HepG2 (cell line): ENCODE data around the gene HNRNPF. TPM values are rescaled to one million over a fixed set of nuclear protein-coding genes. Genes with fewer than 3 reads are reported as not detected.

Experiments used
- BCL3 ChIP-seq: sonication (generic); formaldehyde crosslinking; IDR thresholded peaks from 2 replicates; pipeline ENCODE4 v1.5.1; 2020; ENCODE audit warnings: mild to moderate bottlenecking, missing genetic modification reagents, moderate library complexity
- HDAC2 ChIP-seq: sonication (generic); formaldehyde crosslinking; IDR thresholded peaks from 2 replicates; pipeline ENCODE4 v1.4.0; 2020; ENCODE audit warnings: missing genetic modification reagents
- HINFP ChIP-seq: sonication (generic); formaldehyde crosslinking; IDR thresholded peaks from 2 replicates; pipeline ENCODE4 v1.4.0; 2020; ENCODE audit warnings: low read depth, mild to moderate bottlenecking, missing genetic modification reagents
- IRF9 ChIP-seq: sonication (generic); formaldehyde crosslinking; IDR thresholded peaks from 2 replicates; pipeline ENCODE4 v1.8.0; 2022; ENCODE audit warnings: missing genetic modification reagents, mild to moderate bottlenecking, borderline replicate concordance
- MED1 ChIP-seq: sonication (generic); formaldehyde crosslinking; IDR thresholded peaks from 2 replicates; pipeline ENCODE4 v1.4.0; 2020; ENCODE audit warnings: missing genetic modification reagents
- MIER2 ChIP-seq: IDR thresholded peaks from 2 replicates; pipeline ENCODE4 v1.6.1; 2016; ENCODE audit warnings: missing biosample characterization, missing genetic modification reagents
- NFRKB ChIP-seq: fragments of 450-650 bp; IDR thresholded peaks from 2 replicates; pipeline ENCODE4 v1.6.1; 2017
- PCBP1 ChIP-seq: fragments of 200-400 bp; formaldehyde crosslinking; IDR thresholded peaks from 2 replicates; pipeline ENCODE4 v1.6.1; 2017; ENCODE audit warnings: mild to moderate bottlenecking, low read depth, low read length, borderline replicate concordance
- PRMT3 ChIP-seq: sonication (generic); formaldehyde crosslinking; IDR thresholded peaks from 2 replicates; pipeline ENCODE4 v1.8.1; 2022; ENCODE audit warnings: low read depth, mild to moderate bottlenecking, moderate library complexity, missing genetic modification reagents, borderline replicate concordance
- TFE3 ChIP-seq: IDR thresholded peaks from 2 replicates; pipeline ENCODE4 v1.6.1; 2016
- THAP11 ChIP-seq: IDR thresholded peaks from 2 replicates; pipeline ENCODE4 v1.6.1; 2016; ENCODE audit warnings: missing biosample characterization, missing genetic modification reagents
- ZBTB14 ChIP-seq: sonication (generic); formaldehyde crosslinking; IDR thresholded peaks from 2 replicates; pipeline ENCODE4 v1.4.0; 2020; ENCODE audit warnings: missing genetic modification reagents
- ZNF282 ChIP-seq: fragments of 450-650 bp; IDR thresholded peaks from 2 replicates; pipeline ENCODE4 v1.6.1; 2018; ENCODE audit not compliant: partially characterized antibody
- ZNF496 ChIP-seq: sonication (generic); formaldehyde crosslinking; IDR thresholded peaks from 2 replicates; pipeline ENCODE4 v1.8.1; 2023; ENCODE audit warnings: mild to moderate bottlenecking, moderate library complexity, missing genetic modification reagents; ENCODE audit not compliant: insufficient replicate concordance
- ZNF639 ChIP-seq: conservative IDR thresholded peaks from 2 replicates; pipeline ENCODE4 v1.6.1; 2018; ENCODE audit warnings: missing genetic modification reagents
- ZNF740 ChIP-seq: sonication (generic); formaldehyde crosslinking; IDR thresholded peaks from 2 replicates; pipeline ENCODE4 v1.4.0; 2020; ENCODE audit warnings: missing genetic modification reagents
- ZSCAN30 ChIP-seq: sonication (generic); formaldehyde crosslinking; IDR thresholded peaks from 2 replicates; pipeline ENCODE4 v1.5.0; 2020; ENCODE audit warnings: mild to moderate bottlenecking, missing genetic modification reagents
- ZSCAN5A ChIP-seq: sonication (generic); formaldehyde crosslinking; IDR thresholded peaks from 2 replicates; pipeline ENCODE4 v1.8.0; 2022; ENCODE audit warnings: mild to moderate bottlenecking, missing genetic modification reagents, borderline replicate concordance
- polyA plus RNA-seq, 8 experiments: library from polyadenylated mRNA; depleted of rRNA in 3 of 8; stranded (reverse) in 7 of 8; unstranded in 1 of 8; fragments of >200 nt; fragmentation: Illumina TruSeq in 4 of 8; extraction: Trizol in 4 of 8; gene quantifications; 2 replicates each; pipeline versions ENCODE4 v1.2.1 to v1.2.3, GENCODE V29; 2011 to 2016; ENCODE audit warnings: low read depth in 4 of 8, missing spikeins in 1 of 8, mixed read lengths in 1 of 8; ENCODE audit not compliant: insufficient read depth in 1 of 8
- total RNA-seq, 5 experiments: library from RNA; depleted of rRNA; stranded (reverse); fragments of >200 nt; fragmentation: Illumina TruSeq; extraction: Trizol; gene quantifications; 2 replicates each; pipeline ENCODE4 v1.2.3, GENCODE V29; 2016; ENCODE audit warnings: low read depth in 1 of 5

HNRNPF gene
- total and polyA plus RNA-seq, 2 of the 13 experiments (the other 11 are each of a cell fraction or from before 2014, with no cell fraction given), result 166 to 308 TPM

GRCh38 chr10:43396928-43397624 lies 11.9 kb downstream of the HNRNPF start (continued):
- TF ChIP-seq HINFP (CRISPR knock-in tag), result peak; percentile 88
- no peak for TF ChIP-seq ZNF282
- no peak for TF ChIP-seq ZNF496 (CRISPR knock-in tag)
- TF ChIP-seq ZSCAN30 (CRISPR knock-in tag), result no peak
- peak; percentile 70 for TF ChIP-seq IRF9 (CRISPR knock-in tag)
- TF ChIP-seq HDAC2 (CRISPR knock-in tag), result peak; percentile 88
- no peak for TF ChIP-seq ZSCAN5A (CRISPR knock-in tag)
- TF ChIP-seq THAP11 (CRISPR knock-in tag), result peak; percentile 79
- peak; percentile 92 for TF ChIP-seq MED1 (CRISPR knock-in tag)
- peak; percentile 50; the same call in 1 of the 2 replicates for TF ChIP-seq MIER2 (CRISPR knock-in tag)
- peak; percentile 48; the same call in 1 of the 2 replicates for TF ChIP-seq ZBTB14 (CRISPR knock-in tag)
- TF ChIP-seq PCBP1, result no peak
- TF ChIP-seq BCL3 (CRISPR knock-in tag), result peak; percentile 48
- no peak for TF ChIP-seq NFRKB
- peak; percentile 94 for TF ChIP-seq ZNF740 (CRISPR knock-in tag)
- peak; percentile 99 for TF ChIP-seq TFE3
- TF ChIP-seq ZNF639, result peak; percentile 97
- TF ChIP-seq PRMT3 (CRISPR knock-in tag), result peak; percentile 88; the same call in 1 of the 2 replicates
